ENCODE results near the gene CERK. TPM values are rescaled to one million over a fixed set of nuclear protein-coding genes. Genes with fewer than 3 reads are reported as not detected.

Gene CERK
- total RNA-seq, 1 donor from 2014 or later, result 71.6 TPM

- ATAC-seq (no peak), DNase-seq (ENCODE audit: missing footprints) (no peak)
- intact Hi-C loops (cut with DNase I), result no loop called here
Measured at GRCh38 chr22:46675479-46675878, 62.6 kb downstream of the CERK start.

- ATAC-seq (no peak), DNase-seq (ENCODE audit: missing footprints) (no peak)
- intact Hi-C loops (cut with DNase I), result no loop called here
Measured at GRCh38 chr22:46674906-46675305, 63.1 kb downstream of the CERK start.

- ATAC-seq (no peak), DNase-seq (ENCODE audit: missing footprints) (peak; percentile 91)
- intact Hi-C loops (cut with DNase I), result no loop called here
Measured at GRCh38 chr22:46674367-46674781, 63.7 kb downstream of the CERK start.

DNA sequence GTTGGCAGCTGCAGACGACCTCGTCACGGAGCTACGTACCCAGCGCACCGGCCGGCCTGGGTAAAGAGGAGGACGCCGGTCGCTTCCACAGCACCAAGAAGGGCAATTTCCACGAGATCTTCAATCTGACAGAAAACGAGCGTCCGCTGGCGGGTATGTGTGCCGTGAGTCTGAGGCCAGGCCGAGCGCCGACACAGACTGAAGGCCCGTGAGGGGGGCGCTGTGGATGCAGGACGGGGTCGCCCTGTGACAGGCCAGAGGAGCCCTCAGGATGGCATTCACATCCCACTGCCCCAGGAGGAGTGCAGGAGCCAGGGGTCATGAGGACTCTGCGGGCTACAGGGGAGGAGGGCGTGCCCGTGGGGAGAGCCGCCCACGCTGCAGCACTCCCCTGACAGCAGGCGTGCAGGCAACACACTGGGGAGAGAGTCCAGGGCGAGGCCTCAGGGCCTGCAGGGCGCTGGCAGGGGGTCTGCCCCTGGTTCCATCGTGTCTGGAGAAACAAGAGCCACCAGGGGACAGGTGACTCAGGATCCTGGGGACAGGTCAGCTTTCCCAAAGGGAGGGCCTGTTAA, 64.3 kb downstream of the CERK start:
- ATAC-seq (no peak), DNase-seq (ENCODE audit: missing footprints) (no peak)
- intact Hi-C loops (cut with DNase I), result no loop called here

DNA sequence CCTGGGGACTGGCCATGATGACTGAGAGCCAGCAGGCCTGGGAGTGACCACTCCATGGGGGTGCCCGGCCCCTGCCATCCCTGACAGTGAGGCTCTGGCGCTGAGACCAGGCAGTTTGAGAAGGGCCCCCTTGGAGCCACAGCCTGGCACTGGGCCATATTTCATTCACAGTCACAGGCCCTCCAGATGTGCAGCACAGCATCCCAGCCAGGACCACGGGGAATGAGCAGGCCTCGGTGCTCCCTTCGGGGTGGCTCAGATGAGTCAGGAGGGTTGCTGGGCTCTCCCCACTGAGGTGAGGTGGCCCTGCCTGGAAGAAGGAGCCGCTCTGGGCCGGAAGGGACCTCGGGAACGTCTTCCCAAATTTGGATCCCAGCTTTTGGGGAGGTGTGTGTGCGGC, 64.8 kb downstream of the CERK start:
- ATAC-seq, result no peak
- intact Hi-C loops (cut with DNase I), result no loop called here

DNA sequence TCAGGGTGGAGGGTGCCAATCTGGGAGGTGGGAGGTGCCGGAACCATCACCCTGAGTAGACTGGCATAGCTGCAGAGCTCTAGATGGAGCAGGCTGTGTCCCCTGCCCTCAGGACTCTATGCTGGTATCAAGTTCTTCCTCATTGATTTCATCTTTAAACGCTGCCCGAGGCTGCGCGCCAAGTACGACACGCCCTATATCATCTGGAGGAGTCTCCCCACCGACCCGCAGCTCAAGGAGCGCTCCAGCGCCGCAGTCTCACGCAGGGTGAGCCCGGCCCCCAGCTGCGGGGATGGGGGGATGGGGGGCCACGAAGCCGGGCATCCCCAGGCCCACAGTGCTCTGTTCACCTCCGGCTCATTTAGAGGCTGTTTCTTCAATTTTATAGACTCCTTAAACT, 65.3 kb downstream of the CERK start:
- no peak for DNase-seq (ENCODE audit: missing footprints)
- intact Hi-C loops (cut with DNase I), result no loop called here
- no peak for ATAC-seq

More for the DNA sequence above, 64.8 kb downstream of the CERK start:
- no peak for DNase-seq (ENCODE audit: missing footprints)

GRCh38 chr22:46671824-46672432, 66.1 kb downstream of the CERK start:
- DNase-seq (ENCODE audit: missing footprints), result no peak
- intact Hi-C loops (cut with DNase I), result loop anchor here (2.0 kb wide), 1 partner anchor 109 kb away; no protein-coding TSS in a partner anchor
- no peak for ATAC-seq

DNA sequence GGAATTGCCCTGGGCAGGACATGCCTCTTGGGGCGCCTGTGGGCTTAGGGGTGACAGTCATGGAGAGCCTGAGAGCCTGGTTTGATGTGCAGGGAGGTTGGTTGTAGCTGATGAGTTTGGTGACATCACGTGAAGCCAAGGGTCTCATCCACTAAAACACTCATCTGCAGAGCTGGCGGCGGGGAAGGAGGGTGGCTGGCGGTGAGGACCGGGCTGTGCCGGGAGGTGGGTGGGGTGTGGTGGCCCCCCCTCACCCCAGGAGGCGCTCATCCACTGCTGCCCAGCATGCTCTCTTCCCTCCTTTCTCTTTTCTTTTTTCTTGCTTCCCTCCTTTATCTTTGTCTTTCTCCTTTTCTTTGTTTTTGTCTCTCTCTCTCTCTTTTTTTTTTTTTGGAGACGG, 68.9 kb downstream of the CERK start:
- intact Hi-C loops (cut with DNase I), result no loop called here
- DNase-seq (ENCODE audit: missing footprints) (no peak), ATAC-seq (no peak)

GRCh38 chr22:46668116-46668515, 69.9 kb downstream of the CERK start:
- no peak for DNase-seq (ENCODE audit: missing footprints)
- intact Hi-C loops (cut with DNase I), result no loop called here
- ATAC-seq, result no peak

- intact Hi-C loops (cut with DNase I), result no loop called here
- DNase-seq (ENCODE audit: missing footprints) (no peak), ATAC-seq (no peak)
Measured at GRCh38 chr22:46667245-46667623, 70.8 kb downstream of the CERK start.

- ATAC-seq (no peak), DNase-seq (ENCODE audit: missing footprints) (no peak)
- intact Hi-C loops (cut with DNase I), result no loop called here
Measured at GRCh38 chr22:46666577-46667244, 71.3 kb downstream of the CERK start.

DNA sequence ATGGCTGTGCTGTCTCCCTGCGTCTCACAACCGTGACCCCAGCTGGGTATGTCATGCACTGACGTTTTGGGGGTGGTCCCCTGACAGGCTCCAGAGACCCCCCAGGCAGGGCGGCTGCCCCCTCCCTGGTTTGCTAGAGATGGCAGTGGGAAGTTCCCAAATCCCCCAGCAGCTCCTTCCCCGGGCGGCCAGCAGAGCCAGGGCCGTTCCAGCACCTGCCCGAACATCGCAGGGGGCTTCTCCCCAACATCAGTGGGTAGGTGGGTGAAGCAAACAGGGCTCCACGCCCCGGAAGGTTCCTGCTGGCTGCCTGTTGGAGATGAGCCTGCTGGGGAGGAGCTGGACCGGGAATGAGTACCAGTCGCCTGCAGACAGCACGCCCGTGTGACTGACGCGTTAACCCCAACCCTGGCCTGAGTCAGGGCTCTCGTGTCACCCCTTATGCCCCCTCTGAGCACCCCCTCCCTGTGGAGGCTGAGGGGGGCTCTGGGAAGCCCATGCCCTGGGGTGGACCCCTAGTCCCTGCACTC, 72.2 kb downstream of the CERK start:
- ATAC-seq, result no peak
- intact Hi-C loops (cut with DNase I), result no loop called here
- no peak for DNase-seq (ENCODE audit: missing footprints)

DNA sequence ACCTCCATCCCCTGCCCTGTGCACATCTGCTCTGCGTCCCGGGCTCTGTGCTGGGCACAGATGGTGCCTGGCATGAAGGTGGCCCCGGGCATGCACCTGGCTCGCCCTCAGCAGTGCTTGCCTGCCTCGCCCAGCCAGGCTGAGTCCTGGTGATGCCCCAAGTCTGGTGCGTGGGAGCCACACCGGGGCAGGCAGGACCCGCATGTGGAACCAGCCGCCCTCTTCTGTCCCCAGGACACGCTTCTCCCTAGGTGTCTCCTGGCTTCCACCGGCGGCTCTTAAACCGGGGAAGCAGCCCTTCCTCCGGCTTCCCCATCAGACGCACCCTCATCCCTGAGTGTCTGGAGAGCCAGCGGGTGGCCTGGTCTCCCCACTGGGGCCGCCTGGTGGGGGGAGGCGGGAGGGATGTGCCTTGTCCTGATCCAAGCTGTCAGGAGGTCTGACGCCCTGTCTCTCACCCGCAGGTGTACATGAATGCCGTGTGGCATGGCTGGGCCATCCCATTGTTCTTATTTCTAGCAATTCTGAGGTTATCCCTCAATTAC, 72.8 kb downstream of the CERK start:
- no peak for DNase-seq (ENCODE audit: missing footprints)
- intact Hi-C loops (cut with DNase I), result no loop called here
- no peak for ATAC-seq

GRCh38 chr22:46664301-46664855, 73.7 kb downstream of the CERK start:
- intact Hi-C loops (cut with DNase I), result no loop called here
- DNase-seq (ENCODE audit: missing footprints) (no peak), ATAC-seq (peak; percentile 17)

GRCh38 chr22:46663436-46664100, 74.5 kb downstream of the CERK start:
- no peak for DNase-seq (ENCODE audit: missing footprints)
- ATAC-seq, result no peak
- intact Hi-C loops (cut with DNase I), result no loop called here

- DNase-seq (ENCODE audit: missing footprints) (no peak), ATAC-seq (no peak)
- intact Hi-C loops (cut with DNase I), result no loop called here
Measured at GRCh38 chr22:46663001-46663400, 75.1 kb downstream of the CERK start.

- ATAC-seq (no peak), DNase-seq (ENCODE audit: missing footprints) (no peak)
- intact Hi-C loops (cut with DNase I), result no loop called here
Measured at GRCh38 chr22:46662226-46662625, 75.8 kb downstream of the CERK start.

- no peak for ATAC-seq
- no peak for DNase-seq (ENCODE audit: missing footprints)
- intact Hi-C loops (cut with DNase I), result no loop called here
Measured at GRCh38 chr22:46661221-46661851, 76.7 kb downstream of the CERK start.

Data from Right ventricle myocardium inferior (tissue), 1 donor.